Measurements from ENCODE around the gene PDE4C.

PDE4C gene

GRCh38 chr19:18254546-18255503, 28.6 kb upstream of the PDE4C start:
- DNase-seq (ENCODE audit: low read depth), result no peak

GRCh38 chr19:18253716-18254115, 27.5 kb upstream of the PDE4C start:
- no peak for DNase-seq (ENCODE audit: low read depth)

- no peak for DNase-seq (ENCODE audit: low read depth)
These were observed 26.9 kb upstream of the PDE4C start for GRCh38 chr19:18253130-18253529.

- DNase-seq (ENCODE audit: low read depth), result no peak
These were observed 26.1 kb upstream of the PDE4C start for GRCh38 chr19:18252370-18252717.

- DNase-seq (ENCODE audit: low read depth), result peak; percentile 39
These were observed 25.5 kb upstream of the PDE4C start for GRCh38 chr19:18251587-18252369.

- DNase-seq (ENCODE audit: low read depth), result no peak
These were observed 23.6 kb upstream of the PDE4C start for GRCh38 chr19:18249834-18250233.

GRCh38 chr19:18245297-18245696, 19.1 kb upstream of the PDE4C start:
- DNase-seq (ENCODE audit: low read depth), result no peak

GRCh38 chr19:18239303-18239702, 13.1 kb upstream of the PDE4C start:
- no peak for DNase-seq (ENCODE audit: low read depth)

- no peak for DNase-seq (ENCODE audit: low read depth)
These were observed 8.0 kb upstream of the PDE4C start for GRCh38 chr19:18234194-18234593.

GRCh38 chr19:18233224-18233825, 7.1 kb upstream of the PDE4C start:
- no peak for DNase-seq (ENCODE audit: low read depth)

- no peak for DNase-seq (ENCODE audit: low read depth)
These were observed 6.4 kb upstream of the PDE4C start for GRCh38 chr19:18232540-18233223.

- DNase-seq (ENCODE audit: low read depth), result no peak
These were observed 5.5 kb upstream of the PDE4C start for GRCh38 chr19:18231775-18232174.

GRCh38 chr19:18230941-18231734, 4.9 kb upstream of the PDE4C start:
- no peak for DNase-seq (ENCODE audit: low read depth)

GRCh38 chr19:18229915-18230314, 3.7 kb upstream of the PDE4C start:
- no peak for DNase-seq (ENCODE audit: low read depth)

- no peak for DNase-seq (ENCODE audit: low read depth)
These were observed 3.2 kb upstream of the PDE4C start for GRCh38 chr19:18229474-18229873.

GRCh38 chr19:18227781-18228271, 1.6 kb upstream of the PDE4C start:
- DNase-seq (ENCODE audit: low read depth), result no peak

GRCh38 chr19:18226956-18227780, 930 bp upstream of the PDE4C start:
- no peak for DNase-seq (ENCODE audit: low read depth)

GRCh38 chr19:18225355-18225701, 910 bp downstream of the PDE4C start:
- no peak for DNase-seq (ENCODE audit: low read depth)

GRCh38 chr19:18224525-18225354, 1.5 kb downstream of the PDE4C start:
- DNase-seq (ENCODE audit: low read depth), result peak; percentile 94

Measured in HS-27A (cell line).